Stromal cell of bone marrow (primary cell): ENCODE data around the gene RADIL.

ENCODE experiments used
- DNase-seq: peaks from one replicate; pipeline ENCODE4 v3.0.0-alpha.2; 2012; ENCODE audit warnings: low read depth

The RADIL gene

DNA sequence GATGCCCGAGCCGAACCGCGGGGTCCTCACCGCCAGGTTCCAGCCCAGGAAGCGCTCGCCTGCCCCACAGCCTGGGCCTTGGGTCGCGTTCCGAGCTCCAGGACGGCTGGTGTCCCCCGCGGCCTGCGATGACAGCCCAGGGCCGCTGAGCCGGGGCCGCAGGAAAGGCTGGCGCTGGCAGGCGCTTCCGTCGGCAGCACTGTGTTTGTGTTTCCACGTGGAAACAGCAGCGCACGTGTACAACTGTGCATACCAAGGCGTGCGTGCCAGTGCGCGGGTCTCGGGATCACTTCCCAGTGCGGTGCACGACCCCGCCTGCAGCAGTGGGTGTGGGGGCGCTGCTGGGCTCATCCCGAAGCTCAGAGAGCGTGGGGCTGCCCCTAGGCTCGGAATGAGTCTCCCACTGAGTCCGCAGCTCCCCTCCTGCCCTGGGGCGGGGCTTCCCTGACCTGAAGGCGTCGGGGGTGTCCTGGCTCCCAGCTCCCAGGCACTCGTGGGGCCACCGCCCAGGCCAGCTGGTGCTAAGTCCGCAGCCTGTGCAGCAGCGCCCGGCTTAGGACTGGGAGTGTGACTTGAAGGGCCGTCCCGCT lies 90.9 kb downstream of the RADIL start:
- DNase-seq, result no peak

- DNase-seq, result no peak
These were observed 91.6 kb downstream of the RADIL start for GRCh38 chr7:4791738-4792536.

GRCh38 chr7:4791101-4791737 lies 92.3 kb downstream of the RADIL start:
- no peak for DNase-seq

- DNase-seq, result no peak
These were observed 93.0 kb downstream of the RADIL start for GRCh38 chr7:4790516-4790991.

DNA sequence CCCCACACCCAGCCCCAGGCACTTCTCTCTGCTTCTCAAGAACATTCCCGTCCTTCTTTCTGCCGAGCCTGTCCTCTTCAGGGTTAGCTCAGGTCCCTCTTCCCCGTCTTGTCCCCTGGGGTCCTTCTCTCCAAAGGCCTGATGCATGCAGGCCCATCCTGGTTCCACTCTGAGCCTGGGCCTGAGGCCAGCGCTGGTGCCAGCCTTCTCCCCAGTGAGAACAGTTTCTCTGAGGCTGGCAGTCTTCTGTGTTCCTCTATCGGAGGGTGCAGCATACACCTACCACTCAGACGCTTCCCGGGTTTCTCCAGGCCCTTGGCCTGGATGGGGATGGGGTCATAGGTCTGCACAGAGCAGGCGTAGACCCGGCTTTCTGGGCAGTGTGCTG lies 93.4 kb downstream of the RADIL start:
- DNase-seq, result no peak

- no peak for DNase-seq
These were observed 94.1 kb downstream of the RADIL start for GRCh38 chr7:4789194-4790077.

DNA sequence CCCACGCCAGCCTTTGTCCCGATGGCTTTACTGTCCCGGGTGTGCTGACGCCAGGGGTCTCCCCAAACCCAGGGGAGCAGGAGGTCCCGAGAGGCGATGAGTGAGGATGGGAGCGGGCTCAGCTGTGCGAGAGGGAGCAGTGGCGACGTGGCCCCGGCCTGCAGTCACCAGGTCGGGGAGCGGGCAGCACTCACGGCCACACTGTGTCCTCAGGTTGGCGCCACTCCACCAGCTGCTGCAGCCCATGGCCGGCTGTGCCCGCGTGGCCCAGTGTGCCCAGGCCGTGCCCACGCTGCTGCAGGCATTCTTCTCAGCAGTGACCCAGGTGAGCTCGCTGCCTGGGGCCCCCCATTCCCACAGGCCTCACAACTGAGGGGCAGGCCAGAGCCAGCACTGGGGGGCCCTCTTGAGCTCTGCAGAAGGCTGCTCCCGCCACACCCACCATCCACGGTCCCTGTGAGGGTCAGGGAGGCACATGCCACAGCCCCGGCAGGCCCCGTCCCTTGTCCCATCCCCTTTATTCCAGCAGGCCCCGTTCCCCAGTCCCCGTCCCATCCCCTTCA lies 94.8 kb downstream of the RADIL start:
- DNase-seq, result no peak

GRCh38 chr7:4787947-4788626 lies 95.4 kb downstream of the RADIL start:
- no peak for DNase-seq

GRCh38 chr7:4787541-4787940 lies 96.0 kb downstream of the RADIL start:
- DNase-seq, result no peak

DNA sequence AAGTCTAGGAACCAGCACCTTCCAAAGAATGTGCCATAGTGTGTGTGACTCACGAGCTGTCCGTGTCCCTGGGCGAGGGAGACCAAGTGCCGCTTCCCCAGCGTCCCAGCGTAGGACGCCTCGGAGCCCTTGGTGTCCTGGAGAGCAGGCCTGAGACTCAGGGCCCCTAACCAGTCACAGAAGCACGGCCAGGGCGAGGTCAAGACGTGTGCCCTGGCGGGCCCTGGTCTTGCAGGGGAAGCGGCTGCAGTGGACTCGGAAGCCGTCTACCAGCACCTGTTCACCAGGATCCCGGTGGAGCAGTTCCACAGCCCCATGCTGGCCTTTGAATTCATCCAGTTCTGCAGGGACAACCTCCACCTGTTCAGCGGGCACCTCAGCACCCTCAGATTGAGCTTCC lies 97.5 kb downstream of the RADIL start:
- DNase-seq, result no peak

GRCh38 chr7:4785371-4785770 lies 98.1 kb downstream of the RADIL start:
- no peak for DNase-seq

DNA sequence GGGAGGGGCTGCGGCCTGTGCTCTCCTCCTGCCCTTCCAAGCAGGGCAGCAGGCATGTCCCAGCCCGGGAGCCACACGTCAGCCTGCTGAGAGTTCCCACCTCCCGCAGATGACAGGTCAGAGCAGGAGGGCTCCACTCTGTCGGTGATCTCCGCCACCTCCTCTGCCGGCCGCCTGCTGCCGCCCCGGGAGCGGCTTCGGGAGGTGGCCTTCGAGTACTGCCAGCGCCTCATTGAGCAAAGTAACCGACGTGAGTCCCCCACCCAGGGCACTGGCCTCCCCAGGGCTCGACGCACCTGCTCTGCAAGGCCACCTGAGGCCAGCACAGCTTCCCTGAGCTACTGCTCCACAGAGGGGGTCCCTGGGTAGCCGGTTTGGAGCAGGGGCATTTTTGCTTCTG lies 98.7 kb downstream of the RADIL start:
- no peak for DNase-seq

DNA sequence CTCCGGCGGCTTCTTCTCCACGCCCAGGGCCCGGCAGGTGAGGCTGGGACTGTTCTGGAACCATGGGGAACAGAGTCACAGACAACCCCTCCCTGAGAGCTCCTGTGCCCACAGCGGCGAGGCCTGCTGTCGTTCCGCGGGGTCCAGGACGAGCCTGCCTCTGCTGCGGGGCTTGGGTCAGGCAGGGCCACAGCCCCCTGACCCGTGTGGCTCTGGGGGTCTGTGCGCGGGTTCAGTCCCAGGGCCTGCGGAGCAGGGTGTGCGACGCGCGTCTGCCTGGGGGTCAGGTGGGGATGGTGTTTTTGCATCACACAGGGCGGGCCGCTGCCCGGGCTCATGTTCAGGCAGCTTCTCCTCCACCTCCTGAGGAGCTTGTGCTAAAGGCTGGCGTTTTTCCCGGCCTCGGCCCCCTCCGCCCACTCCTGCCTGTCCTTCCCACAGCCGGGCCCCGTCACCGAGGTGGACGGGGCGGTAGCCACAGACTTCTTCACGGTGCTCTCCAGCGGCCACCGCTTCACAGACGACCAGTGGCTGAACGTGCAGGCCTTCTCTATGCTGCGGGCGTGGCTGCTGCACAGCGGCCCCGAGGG lies 99.7 kb downstream of the RADIL start:
- no peak for DNase-seq

DNA sequence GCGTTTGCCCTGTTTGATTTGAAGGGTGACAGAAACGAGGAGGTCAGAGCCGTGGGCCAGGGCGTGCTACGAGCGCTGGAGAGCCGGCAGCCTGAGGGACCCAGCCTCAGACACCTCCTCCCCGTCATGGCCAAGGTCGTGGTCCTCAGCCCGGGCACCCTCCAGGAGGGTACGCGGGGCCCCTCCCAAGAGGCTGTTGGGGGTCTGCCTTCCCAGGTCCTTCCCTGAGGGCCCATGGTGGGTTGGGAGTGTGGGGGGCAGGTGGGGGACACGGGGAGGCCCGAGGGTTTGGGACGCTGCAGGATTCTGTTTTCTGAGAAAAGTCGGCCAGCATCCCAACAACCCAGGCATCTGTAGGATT lies 100.2 kb downstream of the RADIL start:
- no peak for DNase-seq

DNA sequence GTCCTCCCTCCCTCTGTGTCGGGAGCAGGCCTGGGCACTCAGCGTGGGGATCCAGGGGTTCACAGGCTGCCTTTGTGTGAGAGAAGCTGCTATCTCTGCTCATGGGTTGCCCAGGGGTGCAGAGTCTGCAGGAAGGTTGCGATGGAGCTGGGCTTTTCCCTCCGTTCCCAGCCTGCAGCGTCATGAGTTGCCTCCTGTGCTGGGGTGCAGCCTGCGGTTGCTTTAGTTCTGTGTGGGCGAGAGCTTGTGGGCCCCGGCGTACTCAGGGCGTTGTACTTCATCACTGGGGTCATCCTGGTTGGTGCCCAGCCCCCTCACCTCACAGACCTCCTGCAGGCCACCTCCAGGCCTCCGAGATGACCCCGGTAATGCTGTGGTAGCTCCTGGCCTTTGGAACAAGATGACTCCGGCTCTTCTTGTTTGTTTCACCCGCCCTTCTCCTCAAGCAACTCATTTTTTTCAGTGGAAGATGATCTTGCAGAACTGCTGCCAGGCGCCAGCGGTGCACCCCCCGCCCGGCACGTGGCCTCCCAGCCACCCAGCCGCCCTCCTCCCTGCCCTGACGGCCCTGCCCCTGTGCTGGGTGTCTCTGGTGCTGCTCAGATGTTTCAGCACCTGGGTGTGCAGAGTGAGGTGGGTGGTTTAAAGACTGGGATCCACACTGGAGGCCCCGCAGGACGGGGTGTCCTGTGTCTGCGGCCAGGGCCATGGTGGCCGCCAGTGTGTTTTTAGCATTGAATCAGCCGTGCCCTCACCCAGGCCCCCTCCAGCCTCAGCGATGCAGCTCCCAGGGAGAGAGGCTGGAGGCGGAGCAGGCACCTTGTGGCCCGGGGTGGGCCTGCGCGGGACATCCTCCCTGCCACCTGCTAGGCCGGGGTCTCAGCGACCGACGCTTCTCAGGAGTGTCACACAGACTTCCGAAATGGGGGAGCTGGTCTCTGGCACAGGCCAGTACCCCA lies 100.9 kb downstream of the RADIL start:
- DNase-seq, result no peak

DNA sequence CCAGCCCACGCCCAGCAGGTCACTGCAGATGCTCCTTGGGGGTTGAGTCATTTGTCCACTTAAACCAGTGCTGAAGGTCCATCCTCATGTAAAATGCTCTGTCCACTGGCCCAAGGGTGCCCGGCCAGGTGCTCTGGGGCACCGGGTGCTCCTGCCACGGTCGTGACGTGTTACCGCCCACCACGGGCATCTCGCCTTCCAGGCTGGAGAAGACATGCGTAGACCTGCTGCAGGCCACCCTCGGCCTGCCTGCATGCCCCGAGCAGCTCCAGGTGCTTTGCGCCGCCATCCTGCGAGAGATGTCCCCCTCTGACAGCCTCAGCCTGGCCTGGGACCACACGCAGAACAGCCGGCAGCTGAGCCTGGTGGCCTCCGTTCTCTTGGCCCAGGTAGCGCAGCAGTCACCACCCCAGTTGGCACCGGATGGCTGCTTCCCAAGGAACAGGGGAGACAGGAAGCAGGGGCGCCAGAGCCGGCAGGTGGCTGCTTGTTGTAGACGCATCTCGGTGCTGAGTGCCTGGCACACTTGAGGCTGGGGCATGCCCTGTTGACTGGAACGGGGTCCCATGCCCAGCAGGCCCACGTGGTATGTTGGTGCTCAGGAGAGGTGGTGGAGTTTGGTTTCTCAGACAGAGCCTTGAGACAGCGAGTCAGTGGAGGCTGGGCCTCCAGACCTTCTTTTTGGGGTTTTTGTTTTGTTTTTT lies 102.0 kb downstream of the RADIL start:
- DNase-seq, result no peak

- no peak for DNase-seq
These were observed 104.4 kb downstream of the RADIL start for GRCh38 chr7:4779118-4779517.

- peak; percentile 26 for DNase-seq
These were observed 107.5 kb downstream of the RADIL start for GRCh38 chr7:4775848-4776623.
